Nephron (organoid): ENCODE data around the gene MAP4K1.

Source experiments
- H3K27ac Mint-ChIP-seq, 3 experiments: 2 replicates each; pipeline ENCODE4 v1.8.0; 2020; ENCODE audit warnings: mixed read lengths in 3 of 3, mild to moderate bottlenecking in 2 of 3, moderate library complexity in 1 of 3
- H3K27me3 Mint-ChIP-seq: 2 replicates; pipeline ENCODE4 v1.8.0; 2021; ENCODE audit warnings: low read depth, mild to moderate bottlenecking, moderate library complexity, mixed read lengths
- H3K36me3 Mint-ChIP-seq: 2 replicates; pipeline ENCODE4 v1.8.0; 2020; ENCODE audit warnings: low read depth, mixed read lengths
- H3K4me1 Mint-ChIP-seq: 2 replicates; pipeline ENCODE4 v1.8.0; 2020; ENCODE audit warnings: mixed read lengths
- H3K4me3 Mint-ChIP-seq, 3 experiments: 2 replicates each; pipeline ENCODE4 v1.8.0; 2020; ENCODE audit warnings: mild to moderate bottlenecking in 3 of 3, mixed read lengths in 3 of 3, moderate library complexity in 2 of 3
- H3K9me3 Mint-ChIP-seq: 2 replicates; pipeline ENCODE4 v1.8.0; 2020; ENCODE audit warnings: mixed read lengths
- CTCF ChIP-seq, 3 experiments: fragments of 200-600 bp; sonication (generic); IDR thresholded peaks; one replicate each; pipeline ENCODE4 v1.5.0; 2021; ENCODE audit warnings: antibody characterized with exemption in 3 of 3; ENCODE audit not compliant: unreplicated experiment in 3 of 3

The MAP4K1 gene

GRCh38 chr19:38543807-38544568 is 73.8 kb downstream of the MAP4K1 start:
- Mint-ChIP-seq H3K27ac (peak overlapping the region in 1 of 3 experiments; percentile 4), H3K9me3 (no peaks in the 10 kb centered on the region), H3K36me3 (peaks cover 4% of the 10 kb centered on the region), H3K4me3 (no peak overlapping the region), H3K27me3 (no peaks in the 10 kb centered on the region), H3K4me1 (no peaks in the 10 kb centered on the region)
- peak in 1 of 3 experiments; percentile 55 for TF ChIP-seq CTCF (IDR thresholded peaks at IDR 0.05; ENCODE audit: unreplicated experiment in 3 of 3)

- no peak overlapping the region for H3K4me3 Mint-ChIP-seq
- H3K4me1 Mint-ChIP-seq: no peaks in the 10 kb centered on the region
- peaks cover 9% of the 10 kb centered on the region for H3K36me3 Mint-ChIP-seq
- no peak overlapping the region for H3K27ac Mint-ChIP-seq
- no peak for TF ChIP-seq CTCF (IDR thresholded peaks at IDR 0.05; ENCODE audit: unreplicated experiment in 3 of 3)
- no peaks in the 10 kb centered on the region for H3K9me3 Mint-ChIP-seq
- no peaks in the 10 kb centered on the region for H3K27me3 Mint-ChIP-seq
Observed at GRCh38 chr19:38543286-38543806, 74.4 kb downstream of the MAP4K1 start.

GRCh38 chr19:38542040-38542439 is 75.7 kb downstream of the MAP4K1 start:
- H3K27ac Mint-ChIP-seq: no peak overlapping the region
- no peak overlapping the region for H3K4me3 Mint-ChIP-seq
- peaks cover 13% of the 10 kb centered on the region for H3K36me3 Mint-ChIP-seq
- no peak for TF ChIP-seq CTCF (IDR thresholded peaks at IDR 0.05; ENCODE audit: unreplicated experiment in 3 of 3)
- H3K9me3 Mint-ChIP-seq: no peaks in the 10 kb centered on the region
- no peaks in the 10 kb centered on the region for H3K27me3 Mint-ChIP-seq
- no peaks in the 10 kb centered on the region for H3K4me1 Mint-ChIP-seq

- Mint-ChIP-seq H3K9me3 (peaks cover 5% of the 10 kb centered on the region), H3K27ac (no peak overlapping the region), H3K4me3 (no peak overlapping the region), H3K4me1 (no peaks in the 10 kb centered on the region), H3K36me3 (peaks cover 24% of the 10 kb centered on the region), H3K27me3 (no peaks in the 10 kb centered on the region)
- TF ChIP-seq CTCF (IDR thresholded peaks at IDR 0.05; ENCODE audit: unreplicated experiment in 3 of 3): no peak
Observed at GRCh38 chr19:38539751-38540150, 78.0 kb downstream of the MAP4K1 start.

GRCh38 chr19:38538793-38539528 is 78.8 kb downstream of the MAP4K1 start:
- TF ChIP-seq CTCF (IDR thresholded peaks at IDR 0.05; ENCODE audit: unreplicated experiment in 3 of 3): no peak
- H3K4me3 Mint-ChIP-seq: no peak overlapping the region
- no peaks in the 10 kb centered on the region for H3K27me3 Mint-ChIP-seq
- H3K9me3 Mint-ChIP-seq: peaks cover 5% of the 10 kb centered on the region
- no peaks in the 10 kb centered on the region for H3K4me1 Mint-ChIP-seq
- peaks cover 26% of the 10 kb centered on the region for H3K36me3 Mint-ChIP-seq
- no peak overlapping the region for H3K27ac Mint-ChIP-seq
